HG03045 (cell line): ENCODE measurements around the gene BCAS3.

Experiments used
- ATAC-seq: cut with Tn5 transposase; IDR thresholded peaks from one replicate; pipeline ENCODE4 v1.9.1; 2021; ENCODE audit warnings: mild to moderate bottlenecking, moderate library complexity; ENCODE audit not compliant: unreplicated experiment

The BCAS3 gene

DNA sequence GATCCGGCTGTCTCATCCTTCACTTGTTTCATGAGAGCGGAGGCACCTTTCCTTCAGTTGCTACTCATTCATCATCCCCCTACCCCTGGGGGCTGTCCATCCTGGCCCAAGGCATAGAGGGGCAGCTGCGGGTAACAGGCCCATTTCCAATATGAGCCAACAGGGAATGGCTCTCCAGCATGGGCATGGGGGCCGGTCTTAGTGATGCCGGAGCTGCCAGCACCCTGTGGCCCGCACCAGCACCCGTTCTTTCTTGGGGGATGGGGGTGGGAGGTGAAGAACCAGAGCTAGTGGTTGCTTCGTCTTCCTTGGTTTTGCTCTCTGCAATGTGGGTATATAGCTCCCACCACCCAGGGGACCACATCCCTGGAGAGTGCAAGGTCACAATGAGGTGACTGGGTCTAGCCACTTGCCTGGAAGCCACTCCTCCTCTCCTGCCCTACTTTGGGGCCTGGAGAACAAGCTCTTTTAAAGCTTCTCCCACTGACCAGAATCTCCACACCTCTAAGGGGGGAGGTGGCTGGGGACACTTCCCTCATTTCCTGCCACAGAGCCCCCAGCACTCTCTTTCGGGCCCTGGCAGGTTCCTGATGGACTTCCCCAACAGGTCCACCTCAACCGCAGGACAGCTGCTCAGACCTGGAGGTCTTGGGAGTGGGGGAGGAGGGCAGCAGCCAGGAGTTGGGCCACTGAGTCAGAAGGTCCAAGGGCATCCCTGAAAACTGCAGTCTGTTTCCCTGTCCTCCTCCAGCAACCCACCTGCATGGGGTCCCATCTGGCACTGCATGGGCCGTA is 710.1 kb downstream of the BCAS3 start:
- ATAC-seq: no peak

DNA sequence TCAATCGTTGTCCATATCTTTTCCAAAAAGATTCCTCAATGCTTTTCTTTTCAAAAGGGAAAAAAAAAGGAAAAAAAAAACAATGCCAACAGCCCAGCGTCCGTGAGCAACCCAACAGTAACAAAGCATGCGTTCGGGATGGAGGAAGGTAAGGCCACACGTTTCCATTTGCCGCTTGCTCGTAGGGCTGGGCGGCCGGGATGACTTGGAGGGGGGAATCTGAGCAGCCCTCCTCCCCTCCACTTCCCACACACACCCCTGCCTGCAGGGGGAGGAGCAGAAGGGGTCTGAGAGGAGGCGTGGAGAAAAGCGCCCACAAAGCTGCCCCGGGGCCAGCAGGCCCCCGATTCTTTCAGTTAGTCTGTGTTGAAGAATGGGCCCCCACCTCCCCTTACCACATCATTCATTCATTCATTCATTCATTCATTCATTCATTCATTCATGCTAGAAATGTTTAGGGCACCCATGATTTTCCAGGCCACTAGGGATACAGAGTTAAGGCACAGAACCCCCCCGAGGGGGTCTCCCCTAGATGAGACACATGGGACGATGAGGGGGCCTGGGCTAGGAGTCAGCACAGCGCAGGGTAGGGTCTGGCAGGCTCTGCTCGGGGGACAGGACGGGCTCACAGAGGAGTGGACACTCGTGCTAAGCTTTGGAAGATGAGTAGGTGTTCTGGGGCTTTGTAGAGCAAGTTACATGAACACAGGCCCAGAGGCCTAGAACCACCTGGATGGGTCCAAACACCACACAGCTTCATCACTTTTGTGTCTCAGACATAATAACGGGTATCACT is 711.1 kb downstream of the BCAS3 start:
- ATAC-seq: no peak

DNA sequence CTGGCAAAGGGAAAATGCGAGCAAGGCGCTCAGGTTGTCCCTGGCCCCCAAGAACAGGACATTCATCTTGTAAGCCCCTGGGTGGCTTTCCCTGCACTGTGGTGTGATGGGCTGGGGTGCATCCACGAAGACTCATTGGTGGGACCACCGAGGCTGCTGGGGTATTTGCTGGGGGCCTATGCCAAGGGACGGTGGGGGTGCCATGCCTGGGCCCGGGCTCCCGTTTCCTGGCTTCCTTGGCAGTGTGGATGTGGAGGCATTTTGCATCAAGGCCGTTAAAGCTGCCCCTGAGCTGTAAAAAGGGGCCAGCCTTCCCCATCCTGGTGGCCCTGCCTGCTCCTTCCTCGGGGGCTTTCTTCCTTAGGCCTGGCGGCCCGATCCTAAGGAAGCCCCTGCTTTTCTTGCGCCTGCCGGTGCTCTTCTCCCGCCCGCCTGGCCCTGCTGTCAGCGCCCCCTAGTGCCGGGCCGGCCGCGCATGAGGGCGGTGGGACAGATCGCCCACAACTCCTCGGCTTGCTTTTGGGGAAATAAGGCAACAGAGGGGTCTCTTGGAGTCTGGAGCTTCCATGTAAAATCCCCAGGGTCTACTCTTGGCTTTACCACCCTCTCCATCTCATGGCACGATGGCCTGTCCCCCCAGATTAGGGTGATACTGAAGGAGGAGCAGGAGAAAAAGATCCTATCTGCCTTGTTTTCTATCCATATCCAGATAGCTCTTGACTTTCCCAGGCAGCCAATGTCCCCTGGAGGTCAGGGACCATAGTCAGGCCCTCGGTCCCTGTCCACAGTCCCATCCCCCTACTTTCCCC is 712.2 kb downstream of the BCAS3 start:
- ATAC-seq: no peak

DNA sequence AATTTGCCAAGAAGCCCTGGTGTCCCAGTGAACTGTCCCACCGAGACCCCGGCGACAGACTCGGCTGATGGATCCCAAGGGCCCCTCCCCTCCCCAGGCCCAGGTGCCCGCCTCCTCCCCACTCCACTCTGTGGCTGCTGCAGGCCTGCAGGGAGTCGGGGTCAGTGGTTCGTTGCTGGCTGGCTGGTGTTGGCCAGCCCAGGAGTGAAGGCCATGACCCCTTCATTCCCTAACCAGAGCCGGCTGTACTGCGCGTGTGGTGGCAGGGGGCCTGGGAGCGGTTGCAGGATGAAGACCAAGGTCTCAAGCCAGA is 712.8 kb downstream of the BCAS3 start:
- no peak for ATAC-seq

DNA sequence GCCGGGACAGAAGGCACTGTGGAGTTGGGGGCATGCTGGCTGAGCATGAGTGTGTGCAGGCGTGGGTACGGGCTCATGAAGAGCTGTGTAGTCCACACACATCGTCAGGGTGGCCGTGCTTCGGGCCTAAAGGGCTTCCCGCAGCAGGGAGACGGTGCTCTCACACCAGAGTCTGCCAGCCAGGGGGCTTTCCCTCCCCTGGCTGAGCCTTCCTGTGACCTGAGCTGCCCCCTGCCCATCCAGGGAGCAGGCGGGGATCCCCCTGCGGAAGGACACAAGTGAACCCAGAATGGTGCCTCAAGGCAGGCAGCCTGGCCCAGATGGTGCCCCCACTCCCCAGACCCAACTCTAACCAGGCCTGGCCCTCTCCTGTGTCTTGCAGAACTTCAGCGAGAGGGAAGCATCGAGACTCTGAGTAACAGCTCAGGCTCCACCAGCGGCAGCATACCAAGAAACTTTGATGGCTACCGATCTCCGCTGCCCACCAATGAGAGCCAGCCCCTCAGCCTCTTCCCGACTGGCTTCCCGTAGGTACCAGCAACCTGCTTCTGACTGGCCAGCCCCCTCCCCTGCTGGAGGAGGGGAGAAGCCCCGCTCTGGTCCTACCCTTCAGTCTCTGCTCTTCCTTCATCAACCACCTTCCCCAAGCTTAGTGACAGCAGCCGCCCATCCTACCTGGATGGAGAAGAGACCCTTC is 714.1 kb downstream of the BCAS3 start:
- no peak for ATAC-seq

DNA sequence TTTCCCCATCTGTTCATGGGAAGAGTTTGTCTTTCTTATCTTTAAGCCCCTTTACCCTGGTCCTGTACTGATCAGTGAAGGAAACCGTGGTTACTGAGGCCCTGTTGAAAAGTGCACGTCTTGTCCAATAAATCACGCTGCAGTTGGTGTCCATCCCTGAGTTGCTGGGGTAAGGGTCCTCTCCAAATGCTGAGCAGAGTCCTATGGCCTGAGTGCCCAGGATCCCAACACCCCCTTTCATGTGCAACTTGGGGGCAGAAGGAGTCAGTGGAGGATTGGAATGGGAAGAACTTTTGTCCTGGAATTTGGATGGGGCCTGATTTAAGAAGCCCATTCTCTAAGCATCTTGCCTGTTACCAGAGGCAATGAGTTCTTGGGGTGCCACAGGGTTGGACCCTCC is 715.0 kb downstream of the BCAS3 start:
- no peak for ATAC-seq

DNA sequence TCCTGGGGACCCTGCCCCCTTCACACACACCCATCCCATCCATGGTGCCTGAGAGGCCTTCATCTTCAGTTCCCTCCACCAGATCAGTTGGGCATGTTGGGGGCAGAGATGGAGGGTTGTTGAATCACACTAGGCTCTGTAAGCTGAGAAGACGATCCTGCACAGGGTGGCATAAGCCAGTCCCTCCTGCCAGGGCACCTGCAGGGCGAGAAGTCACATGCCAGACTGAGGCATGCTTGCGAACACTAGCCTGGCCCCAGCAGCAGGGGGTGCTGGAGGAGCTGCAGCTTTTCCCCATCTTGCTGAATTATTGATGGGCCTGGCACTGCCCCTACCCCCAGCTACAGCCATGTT is 715.9 kb downstream of the BCAS3 start:
- ATAC-seq: no peak

DNA sequence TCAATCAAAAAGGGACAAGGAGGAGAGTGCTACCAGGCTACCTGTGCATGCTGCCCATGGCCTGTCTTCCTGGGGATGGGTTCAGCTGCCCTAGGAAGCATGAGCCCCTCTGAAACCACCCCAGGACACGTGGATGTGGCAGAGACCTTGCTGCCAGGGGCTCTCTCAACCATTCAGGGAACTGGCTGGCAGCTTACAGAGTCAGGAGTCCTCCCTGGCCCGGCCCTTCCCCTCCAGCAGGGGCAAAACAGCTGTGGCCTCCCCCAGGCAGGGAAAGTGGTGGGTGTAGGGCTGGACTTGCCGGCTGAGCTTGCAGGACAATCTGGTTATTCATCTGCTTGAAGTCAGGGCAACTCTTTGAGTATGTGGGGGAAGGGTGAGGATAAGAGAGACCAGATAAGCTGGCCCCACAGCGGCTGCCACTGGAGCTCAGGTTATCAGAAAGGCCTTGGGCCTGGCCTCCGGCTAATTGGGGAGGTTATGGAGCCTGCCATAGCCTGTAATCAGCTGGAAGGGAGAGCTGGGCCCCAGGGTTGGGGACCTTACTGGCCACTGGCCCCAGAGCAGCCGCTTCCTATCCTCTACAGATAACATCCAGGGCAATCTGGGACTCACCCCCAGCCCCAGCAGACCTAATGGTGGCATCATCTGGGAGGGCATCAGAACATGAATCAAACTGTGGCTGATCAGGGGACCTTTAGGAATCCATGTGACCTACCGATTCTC is 716.4 kb downstream of the BCAS3 start:
- no peak for ATAC-seq

DNA sequence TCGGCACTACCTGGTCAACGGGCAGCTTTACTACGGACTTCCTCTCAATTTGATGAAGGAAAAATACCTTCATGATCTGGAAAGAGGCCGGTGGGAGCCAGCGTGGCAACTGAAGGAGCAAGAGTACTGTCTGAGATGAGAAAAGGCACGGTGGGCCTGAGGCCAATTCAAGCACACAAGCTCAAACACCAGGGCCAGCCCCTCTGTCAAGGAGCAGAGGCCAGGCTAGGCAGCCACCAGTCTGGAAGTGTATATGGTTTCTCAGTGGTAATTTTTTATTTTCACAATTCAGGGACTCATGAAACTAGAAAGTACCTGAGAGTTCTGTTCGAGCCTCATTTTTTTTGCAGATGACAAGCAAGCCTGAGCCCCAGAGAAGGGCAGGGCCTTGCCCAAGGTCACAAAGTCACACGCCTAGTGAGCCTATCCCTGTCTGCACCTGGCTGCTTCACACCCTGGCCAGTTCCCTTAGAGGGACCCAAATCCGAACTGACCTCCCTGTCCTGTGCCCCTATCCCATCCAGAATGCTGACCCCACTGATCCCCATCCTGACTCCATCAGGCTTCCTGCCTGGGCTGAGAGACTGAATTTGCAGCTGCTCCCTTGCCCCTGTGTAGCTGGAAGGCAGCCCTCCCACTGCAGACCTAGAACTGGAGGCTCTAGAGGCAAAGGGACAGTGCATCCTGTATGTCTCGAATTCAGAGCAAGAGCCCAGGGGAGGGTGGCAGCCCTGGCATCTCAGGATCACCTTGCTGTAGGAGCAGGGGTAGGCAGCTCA is 717.2 kb downstream of the BCAS3 start:
- no peak for ATAC-seq

DNA sequence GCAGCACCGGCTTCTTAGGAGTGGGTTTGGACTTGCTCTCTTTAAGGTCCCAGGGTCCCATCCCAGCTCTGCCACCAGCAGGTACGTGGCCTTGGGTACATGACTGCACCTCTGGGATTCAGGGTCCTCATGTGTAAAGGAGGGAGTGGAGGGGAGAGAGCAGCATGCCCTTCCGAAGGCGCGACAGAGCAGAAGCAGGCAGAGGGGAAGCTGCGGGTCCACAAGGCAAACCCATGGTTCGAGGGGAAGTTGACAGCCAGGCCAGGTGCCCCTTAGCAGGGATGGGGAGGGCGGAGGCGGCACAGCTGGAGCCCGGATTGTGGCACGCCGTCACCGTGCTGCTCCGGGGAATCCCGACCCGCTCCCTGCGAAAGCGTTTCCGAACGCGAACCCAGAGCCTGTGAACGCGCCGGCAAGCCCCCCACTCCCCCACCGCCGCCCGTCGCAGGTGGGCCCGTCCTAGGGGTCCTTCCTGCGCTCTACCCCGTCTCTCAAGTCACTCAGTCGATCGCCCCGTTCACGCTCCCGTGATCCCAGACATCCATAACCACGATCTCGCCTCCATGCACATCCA is 717.8 kb downstream of the BCAS3 start:
- ATAC-seq: no peak

DNA sequence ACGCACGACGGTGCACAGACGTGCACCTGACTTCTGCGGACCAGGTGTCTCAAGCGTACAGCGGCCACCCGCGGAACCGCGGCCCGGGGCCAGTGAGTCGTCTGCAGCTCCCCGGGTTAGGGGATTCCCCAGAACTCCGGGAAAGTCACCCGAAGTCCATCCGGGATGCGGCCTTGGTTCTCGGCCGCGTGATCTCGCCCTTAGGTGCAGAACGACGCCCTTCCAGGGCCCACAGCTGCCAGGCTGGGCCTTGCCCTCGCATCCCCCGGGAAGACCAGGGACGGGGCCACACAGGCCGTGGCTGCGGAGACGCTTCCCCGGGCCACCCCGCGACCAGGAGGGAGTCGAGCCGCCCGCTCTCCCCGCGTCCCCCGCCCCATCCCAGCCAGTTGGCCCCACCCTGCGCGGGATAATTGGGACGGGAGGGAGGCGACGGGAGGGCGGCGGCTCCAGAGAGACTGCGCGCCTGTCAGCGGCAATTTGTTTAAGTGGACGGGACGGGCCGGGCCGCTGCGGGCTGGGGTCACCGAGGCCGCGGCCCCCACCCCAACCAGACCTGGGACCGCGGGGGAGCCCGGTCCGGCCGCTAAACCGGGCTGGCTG is 718.4 kb downstream of the BCAS3 start:
- ATAC-seq: no peak

DNA sequence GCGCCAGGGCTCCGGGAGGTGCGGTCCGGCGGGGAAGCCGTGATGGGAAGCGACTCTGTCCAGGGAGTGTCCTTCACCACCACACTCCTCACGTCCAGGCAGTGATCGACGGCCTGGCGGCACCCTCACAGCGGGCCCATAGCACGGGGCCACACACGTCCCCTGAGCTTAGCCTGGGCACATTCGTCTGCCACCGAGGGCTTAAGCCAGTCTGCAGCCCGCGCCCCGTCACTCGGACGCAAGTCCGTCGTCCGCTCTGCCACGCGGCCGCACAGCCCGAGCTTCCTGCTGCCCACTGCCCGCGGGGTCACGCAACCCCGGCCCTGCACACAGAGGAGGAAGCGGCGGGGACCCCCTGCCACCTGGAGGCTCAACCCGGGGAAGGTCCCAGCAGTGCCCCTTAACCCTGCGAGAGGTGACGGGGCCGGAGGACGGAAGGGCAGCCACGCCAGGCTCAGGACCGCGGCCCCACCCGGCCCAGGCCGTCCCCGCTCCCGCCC is 719.0 kb downstream of the BCAS3 start:
- no peak for ATAC-seq

DNA sequence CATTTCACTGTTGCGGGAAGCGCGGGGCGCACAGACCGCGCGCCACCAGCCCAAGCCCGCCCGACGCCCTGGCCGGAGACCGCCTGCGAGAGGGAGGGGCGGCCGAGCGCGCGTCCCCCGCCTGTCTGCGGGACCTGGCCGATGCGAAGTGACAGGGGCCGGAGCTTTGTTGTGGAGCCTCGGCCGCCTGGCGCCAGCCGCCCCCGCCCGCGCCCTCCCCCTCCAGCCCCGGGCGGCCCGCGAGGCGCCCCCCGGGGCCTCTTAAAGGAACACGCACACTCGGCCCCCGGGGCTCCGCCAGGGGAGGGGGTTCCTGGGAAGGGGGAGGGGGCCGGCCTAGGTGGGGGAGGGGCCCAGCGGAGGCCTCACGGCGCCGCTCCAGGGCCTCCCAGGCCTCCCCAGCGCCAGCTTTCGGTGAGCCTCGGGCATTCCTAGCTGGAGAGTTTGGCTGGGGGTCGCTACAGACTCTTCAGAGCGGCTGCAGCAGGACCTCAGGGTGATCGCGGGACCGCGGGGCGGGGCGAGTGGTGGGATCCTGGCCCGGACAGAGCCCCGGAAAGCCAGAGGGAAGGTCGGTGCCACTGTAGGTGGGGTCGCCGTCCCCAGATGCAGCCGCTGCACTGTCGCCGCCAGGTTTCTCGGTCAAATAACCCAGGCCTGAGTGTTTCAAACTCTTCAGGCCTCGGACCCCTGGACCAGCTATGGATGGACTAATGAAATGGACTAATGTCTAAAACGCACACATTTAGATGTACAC is 719.6 kb downstream of the BCAS3 start:
- ATAC-seq: no peak

DNA sequence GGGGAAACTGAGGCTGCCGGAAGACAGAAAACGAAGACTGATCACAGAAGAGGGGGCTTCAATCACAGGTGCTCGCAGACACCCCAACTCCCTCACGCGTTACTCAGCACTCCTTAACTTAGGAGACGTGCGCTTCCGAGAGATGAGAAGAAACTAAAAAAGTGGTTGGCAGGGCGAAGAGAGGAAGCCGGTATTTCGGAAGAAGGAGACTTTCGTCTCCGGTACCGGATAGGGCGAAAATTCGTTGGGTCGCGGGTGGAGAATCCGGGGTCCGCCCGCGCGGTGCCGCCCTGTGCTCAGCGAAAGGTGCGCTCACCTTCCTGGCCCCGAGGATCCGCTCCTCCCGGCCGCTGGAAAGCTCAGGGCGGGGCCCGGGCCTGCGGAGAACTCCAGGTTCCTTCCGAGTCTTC is 721.1 kb downstream of the BCAS3 start:
- ATAC-seq: no peak

DNA sequence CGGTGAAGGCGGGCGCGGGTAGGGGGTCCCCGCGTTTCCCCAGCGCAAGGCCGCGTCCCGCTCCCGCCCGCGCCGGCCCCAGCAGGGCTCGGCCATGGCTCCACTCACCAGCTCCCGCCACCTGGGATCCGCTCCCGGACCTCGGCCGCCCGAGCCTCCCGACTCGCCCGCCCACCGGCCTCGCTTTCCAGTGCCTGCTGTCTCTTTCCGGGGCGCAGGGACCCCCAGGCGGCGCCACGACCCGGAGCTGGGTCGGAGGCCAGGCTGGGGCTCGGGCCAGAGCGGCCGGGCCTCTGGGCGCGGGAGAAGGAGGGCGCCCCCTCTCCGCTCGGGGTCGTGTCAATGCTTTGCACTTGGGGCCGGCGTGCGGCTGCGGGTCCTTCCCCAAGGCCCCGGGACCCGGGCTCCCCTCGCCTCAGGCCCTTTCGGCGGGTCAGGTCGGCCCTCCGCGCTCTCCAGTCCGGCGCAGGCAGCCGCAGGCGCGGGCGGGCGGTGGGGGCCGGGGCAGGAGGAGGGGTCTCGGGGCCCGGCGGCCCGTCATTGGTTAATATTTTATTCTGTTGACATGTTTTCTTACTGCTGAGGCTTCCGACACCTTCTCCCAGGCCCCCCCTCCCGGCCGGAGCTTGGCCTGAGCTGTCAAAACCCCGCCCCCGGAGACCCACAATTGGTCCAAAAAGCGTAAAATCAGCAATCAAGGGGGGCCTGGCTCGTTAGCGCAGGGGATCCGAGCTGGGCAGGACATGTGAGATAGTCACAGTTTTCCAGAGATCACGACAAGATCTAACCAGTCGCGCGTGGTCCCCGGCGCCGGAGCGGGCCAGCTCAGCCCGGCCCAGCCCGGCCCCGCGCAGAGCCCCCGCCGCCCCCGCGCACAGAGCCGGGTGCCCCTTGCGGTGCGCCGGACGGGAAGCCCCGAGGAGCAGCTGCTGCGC is 721.7 kb downstream of the BCAS3 start, which contains the start of gene TBX2:
Gene TBX2, plus strand, starts transcription at position 713 of the 935 bp plus-strand sequence. CDS start 334 bp downstream, outside the sequence.
- ATAC-seq: no peak

DNA sequence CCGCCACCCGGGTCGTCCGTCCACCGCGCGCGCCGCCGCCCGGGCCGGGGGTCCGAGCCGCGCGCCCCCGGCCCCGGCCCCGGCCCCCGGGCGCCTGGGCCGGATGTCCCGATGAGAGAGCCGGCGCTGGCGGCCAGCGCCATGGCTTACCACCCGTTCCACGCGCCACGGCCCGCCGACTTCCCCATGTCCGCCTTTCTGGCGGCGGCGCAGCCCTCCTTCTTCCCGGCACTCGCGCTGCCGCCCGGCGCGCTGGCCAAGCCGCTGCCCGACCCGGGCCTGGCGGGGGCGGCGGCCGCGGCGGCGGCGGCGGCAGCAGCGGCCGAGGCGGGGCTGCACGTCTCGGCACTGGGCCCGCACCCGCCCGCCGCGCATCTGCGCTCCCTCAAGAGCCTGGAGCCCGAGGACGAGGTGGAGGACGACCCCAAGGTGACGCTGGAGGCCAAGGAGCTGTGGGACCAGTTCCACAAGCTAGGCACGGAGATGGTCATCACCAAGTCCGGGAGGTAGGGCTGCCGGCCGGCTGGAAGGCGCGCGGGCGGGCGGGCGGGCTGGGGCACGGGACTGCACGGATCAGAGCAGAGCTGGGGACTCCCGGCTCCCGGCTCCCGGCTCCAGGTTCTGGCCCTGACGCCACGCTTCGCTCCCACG is 722.5 kb downstream of the BCAS3 start:
- no peak for ATAC-seq
